K562 (cell line): ENCODE measurements around the gene PMVK. TPM values are rescaled to one million over a fixed set of nuclear protein-coding genes. Genes with fewer than 3 reads are reported as not detected.

Experiments
- CREB3 ChIP-seq: fragments of 450-650 bp; conservative IDR thresholded peaks from 2 replicates; pipeline ENCODE4 v1.6.1; 2016; ENCODE audit warnings: missing genetic modification characterization, low read depth, mild to moderate bottlenecking, missing compliant biosample characterization, moderate library complexity
- CREBBP ChIP-seq: IDR thresholded peaks from one replicate; pipeline ENCODE4 v1.6.1; 2012; ENCODE audit warnings: low read depth, mild to moderate bottlenecking, control low read depth, inconsistent platforms, low read length
- POLR3G ChIP-seq: IDR thresholded peaks from 2 replicates; pipeline ENCODE4 v1.6.1; 2011; ENCODE audit not compliant: insufficient read length, insufficient replicate concordance; ENCODE audit errors: extremely low read depth
- PRDM10 ChIP-seq: fragments of 450-650 bp; IDR thresholded peaks from 2 replicates; pipeline ENCODE4 v1.6.1; 2018; ENCODE audit not compliant: partially characterized antibody
- PRPF4 ChIP-seq: fragments of 200-400 bp; formaldehyde crosslinking; IDR thresholded peaks from one replicate; pipeline ENCODE4 v1.6.1; 2017; ENCODE audit warnings: low read length, low read depth, mild to moderate bottlenecking; ENCODE audit not compliant: insufficient read depth, poor library complexity, severe bottlenecking
- polyA plus RNA-seq, 8 experiments: library from polyadenylated mRNA; depleted of rRNA in 4 of 8; stranded (reverse) in 5 of 8; unstranded in 3 of 8; fragments of >200 nt; fragmentation: Nextera tagmentation in 2 of 8; fragmentation: Illumina TruSeq in 1 of 8; extraction: Ambion mirVana in 2 of 8; extraction: Trizol in 1 of 8; gene quantifications; 2 replicates each; pipeline versions ENCODE4 v1.2.1 to v1.2.3, GENCODE V29; 2011 to 2014; ENCODE audit warnings: inconsistent platforms in 1 of 8, missing spikeins in 1 of 8
- total RNA-seq, 7 experiments: library from RNA; depleted of rRNA in 6 of 7; stranded (reverse); fragments of >200 nt in 6 of 7; fragmentation: Illumina TruSeq in 2 of 7; extraction: Trizol in 2 of 7; gene quantifications; 2 replicates each; pipeline versions ENCODE4 v1.2.1 to v1.2.3, GENCODE V29; 2011 to 2021; ENCODE audit warnings: low replicate concordance in 1 of 7
- TF ChIP-seq, protein P1 (sequence below): fragments of 250-450 bp; sonication (Bioruptor Pico); IDR thresholded peaks from 2 replicates; pipeline ENCODE4 v1.8.0; 2021; ENCODE audit warnings: mild to moderate bottlenecking, moderate library complexity
- TF ChIP-seq, protein P2 (sequence below), 2 experiments: fragments of 450-650 bp; conservative IDR thresholded peaks; 2 replicates each; pipeline ENCODE4 v1.6.1; 2017; ENCODE audit warnings: mild to moderate bottlenecking in 2 of 2, moderate library complexity in 2 of 2
- TF ChIP-seq, protein P3 (sequence below): fragments of 450-650 bp; IDR thresholded peaks from 2 replicates; pipeline ENCODE4 v1.6.1; 2016; ENCODE audit warnings: low read depth

The PMVK gene
- total and polyA plus RNA-seq, 9 of the 15 experiments (the other 6 are each of a cell fraction or from before 2014, with no cell fraction given) = 1.1 to 15.3 (median 6.3) TPM

- TF ChIP-seq, protein P1, sequence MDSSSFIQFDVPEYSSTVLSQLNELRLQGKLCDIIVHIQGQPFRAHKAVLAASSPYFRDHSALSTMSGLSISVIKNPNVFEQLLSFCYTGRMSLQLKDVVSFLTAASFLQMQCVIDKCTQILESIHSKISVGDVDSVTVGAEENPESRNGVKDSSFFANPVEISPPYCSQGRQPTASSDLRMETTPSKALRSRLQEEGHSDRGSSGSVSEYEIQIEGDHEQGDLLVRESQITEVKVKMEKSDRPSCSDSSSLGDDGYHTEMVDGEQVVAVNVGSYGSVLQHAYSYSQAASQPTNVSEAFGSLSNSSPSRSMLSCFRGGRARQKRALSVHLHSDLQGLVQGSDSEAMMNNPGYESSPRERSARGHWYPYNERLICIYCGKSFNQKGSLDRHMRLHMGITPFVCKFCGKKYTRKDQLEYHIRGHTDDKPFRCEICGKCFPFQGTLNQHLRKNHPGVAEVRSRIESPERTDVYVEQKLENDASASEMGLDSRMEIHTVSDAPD (CRISPR knock-in tag) = no peak
- TF ChIP-seq, protein P2, sequence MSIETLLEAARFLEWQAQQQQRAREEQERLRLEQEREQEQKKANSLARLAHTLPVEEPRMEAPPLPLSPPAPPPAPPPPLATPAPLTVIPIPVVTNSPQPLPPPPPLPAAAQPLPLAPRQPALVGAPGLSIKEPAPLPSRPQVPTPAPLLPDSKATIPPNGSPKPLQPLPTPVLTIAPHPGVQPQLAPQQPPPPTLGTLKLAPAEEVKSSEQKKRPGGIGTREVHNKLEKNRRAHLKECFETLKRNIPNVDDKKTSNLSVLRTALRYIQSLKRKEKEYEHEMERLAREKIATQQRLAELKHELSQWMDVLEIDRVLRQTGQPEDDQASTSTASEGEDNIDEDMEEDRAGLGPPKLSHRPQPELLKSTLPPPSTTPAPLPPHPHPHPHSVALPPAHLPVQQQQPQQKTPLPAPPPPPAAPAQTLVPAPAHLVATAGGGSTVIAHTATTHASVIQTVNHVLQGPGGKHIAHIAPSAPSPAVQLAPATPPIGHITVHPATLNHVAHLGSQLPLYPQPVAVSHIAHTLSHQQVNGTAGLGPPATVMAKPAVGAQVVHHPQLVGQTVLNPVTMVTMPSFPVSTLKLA (conservative IDR thresholded peaks at IDR 0.05) = peak; percentile 82 to 88; a peak in 3 of 4 replicates
- TF ChIP-seq, protein P3, sequence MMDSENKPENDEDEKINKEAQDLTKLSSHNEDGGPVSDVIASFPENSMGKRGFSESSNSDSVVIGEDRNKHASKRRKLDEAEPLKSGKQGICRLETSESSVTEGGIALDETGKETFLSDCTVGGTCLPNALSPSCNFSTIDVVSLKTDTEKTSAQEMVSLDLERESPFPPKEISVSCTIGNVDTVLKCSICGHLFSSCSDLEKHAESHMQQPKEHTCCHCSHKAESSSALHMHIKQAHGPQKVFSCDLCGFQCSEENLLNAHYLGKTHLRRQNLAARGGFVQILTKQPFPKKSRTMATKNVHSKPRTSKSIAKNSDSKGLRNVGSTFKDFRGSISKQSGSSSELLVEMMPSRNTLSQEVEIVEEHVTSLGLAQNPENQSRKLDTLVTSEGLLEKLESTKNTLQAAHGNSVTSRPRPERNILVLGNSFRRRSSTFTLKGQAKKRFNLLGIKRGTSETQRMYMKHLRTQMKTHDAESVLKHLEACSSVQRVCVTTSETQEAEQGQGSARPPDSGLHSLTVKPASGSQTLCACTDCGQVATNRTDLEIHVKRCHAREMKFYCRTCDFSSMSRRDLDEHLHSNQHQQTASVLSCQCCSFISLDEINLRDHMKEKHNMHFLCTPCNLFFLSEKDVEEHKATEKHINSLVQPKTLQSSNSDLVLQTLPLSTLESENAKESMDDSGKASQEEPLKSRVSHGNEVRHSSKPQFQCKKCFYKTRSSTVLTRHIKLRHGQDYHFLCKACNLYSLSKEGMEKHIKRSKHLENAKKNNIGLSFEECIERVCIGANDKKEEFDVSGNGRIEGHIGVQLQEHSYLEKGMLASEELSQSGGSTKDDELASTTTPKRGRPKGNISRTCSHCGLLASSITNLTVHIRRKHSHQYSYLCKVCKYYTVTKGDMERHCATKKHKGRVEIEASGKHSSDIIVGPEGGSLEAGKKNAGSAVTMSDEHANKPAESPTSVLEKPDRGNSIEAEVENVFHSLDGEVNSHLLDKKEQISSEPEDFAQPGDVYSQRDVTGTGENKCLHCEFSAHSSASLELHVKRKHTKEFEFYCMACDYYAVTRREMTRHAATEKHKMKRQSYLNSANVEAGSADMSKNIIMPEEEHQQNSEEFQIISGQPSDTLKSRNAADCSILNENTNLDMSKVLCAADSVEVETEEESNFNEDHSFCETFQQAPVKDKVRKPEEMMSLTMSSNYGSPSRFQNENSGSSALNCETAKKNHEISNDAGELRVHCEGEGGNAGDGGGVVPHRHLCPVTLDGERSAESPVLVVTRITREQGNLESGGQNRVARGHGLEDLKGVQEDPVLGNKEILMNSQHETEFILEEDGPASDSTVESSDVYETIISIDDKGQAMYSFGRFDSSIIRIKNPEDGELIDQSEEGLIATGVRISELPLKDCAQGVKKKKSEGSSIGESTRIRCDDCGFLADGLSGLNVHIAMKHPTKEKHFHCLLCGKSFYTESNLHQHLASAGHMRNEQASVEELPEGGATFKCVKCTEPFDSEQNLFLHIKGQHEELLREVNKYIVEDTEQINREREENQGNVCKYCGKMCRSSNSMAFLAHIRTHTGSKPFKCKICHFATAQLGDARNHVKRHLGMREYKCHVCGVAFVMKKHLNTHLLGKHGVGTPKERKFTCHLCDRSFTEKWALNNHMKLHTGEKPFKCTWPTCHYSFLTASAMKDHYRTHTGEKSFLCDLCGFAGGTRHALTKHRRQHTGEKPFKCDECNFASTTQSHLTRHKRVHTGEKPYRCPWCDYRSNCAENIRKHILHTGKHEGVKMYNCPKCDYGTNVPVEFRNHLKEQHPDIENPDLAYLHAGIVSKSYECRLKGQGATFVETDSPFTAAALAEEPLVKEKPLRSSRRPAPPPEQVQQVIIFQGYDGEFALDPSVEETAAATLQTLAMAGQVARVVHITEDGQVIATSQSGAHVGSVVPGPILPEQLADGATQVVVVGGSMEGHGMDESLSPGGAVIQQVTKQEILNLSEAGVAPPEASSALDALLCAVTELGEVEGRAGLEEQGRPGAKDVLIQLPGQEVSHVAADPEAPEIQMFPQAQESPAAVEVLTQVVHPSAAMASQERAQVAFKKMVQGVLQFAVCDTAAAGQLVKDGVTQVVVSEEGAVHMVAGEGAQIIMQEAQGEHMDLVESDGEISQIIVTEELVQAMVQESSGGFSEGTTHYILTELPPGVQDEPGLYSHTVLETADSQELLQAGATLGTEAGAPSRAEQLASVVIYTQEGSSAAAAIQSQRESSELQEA = no peak
- no peak for TF ChIP-seq PRPF4
- 0 out of 2 replicates have a peak, but pooled peaks have one; percentile 51 for TF ChIP-seq CREB3 (tag)
- peak; percentile 100 for TF ChIP-seq PRDM10
- no peak for TF ChIP-seq CREBBP
- TF ChIP-seq POLR3G = no peak
Observed at GRCh38 chr1:154937085-154937987, 817 bp upstream of the PMVK start (continued).
